GM21367 (cell line): ENCODE data around the gene RHEB.
A peak's percentile ranks its signal among the peaks of the same experiment; 100 is the strongest.

Source experiments
- ATAC-seq: cut with Tn5 transposase; IDR thresholded peaks from one replicate; pipeline ENCODE4 v1.9.1; 2021; ENCODE audit not compliant: unreplicated experiment

Gene RHEB

GRCh38 chr7:151529842-151530241 lies 10.1 kb upstream of the RHEB start:
- ATAC-seq, result no peak

GRCh38 chr7:151524845-151525244 lies 5.2 kb upstream of the RHEB start:
- no peak for ATAC-seq

- ATAC-seq, result no peak
These were observed 4.6 kb upstream of the RHEB start for GRCh38 chr7:151524331-151524730.

DNA sequence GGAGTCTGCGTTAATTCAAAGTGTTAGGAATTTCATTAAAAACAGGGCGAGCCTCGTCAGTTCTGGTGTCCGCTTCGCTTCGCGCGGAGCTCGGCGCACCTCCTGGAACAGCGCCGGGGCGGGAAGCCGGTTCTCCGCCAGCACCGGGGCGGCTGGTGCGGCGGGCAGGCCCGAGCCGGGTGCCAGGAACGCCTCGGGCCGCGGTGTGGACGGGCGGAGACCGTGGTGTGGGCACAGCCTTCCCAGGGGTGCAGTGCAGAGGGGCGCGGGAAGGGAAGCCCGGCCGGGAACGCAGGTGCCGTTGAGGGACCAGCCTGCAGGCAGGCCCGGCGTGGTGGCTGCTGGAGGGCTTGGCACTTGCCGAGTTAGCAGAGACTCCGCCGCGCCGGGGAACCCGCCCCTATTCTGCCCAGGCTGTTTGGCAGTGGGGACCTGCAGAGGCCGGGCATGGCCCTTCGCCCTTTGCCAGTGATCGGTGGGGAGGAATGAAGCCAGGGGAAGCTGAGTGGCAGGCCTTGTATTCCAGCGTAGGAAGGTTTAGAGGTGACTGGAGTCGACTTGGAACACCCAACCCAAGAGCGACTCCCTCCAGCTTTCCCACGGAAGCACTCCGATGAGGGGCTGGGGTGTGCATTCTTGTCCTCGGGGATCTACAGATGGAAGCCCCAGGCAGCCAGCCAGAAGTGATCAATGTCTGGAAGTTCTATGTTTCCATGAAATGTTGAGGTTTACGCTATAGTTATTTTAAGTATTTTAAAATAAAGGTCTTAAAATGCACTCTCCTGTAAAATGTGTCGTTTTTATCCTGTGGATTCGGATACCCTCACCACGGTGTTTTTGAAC lies 945 bp upstream of the RHEB start:
- no peak for ATAC-seq

DNA sequence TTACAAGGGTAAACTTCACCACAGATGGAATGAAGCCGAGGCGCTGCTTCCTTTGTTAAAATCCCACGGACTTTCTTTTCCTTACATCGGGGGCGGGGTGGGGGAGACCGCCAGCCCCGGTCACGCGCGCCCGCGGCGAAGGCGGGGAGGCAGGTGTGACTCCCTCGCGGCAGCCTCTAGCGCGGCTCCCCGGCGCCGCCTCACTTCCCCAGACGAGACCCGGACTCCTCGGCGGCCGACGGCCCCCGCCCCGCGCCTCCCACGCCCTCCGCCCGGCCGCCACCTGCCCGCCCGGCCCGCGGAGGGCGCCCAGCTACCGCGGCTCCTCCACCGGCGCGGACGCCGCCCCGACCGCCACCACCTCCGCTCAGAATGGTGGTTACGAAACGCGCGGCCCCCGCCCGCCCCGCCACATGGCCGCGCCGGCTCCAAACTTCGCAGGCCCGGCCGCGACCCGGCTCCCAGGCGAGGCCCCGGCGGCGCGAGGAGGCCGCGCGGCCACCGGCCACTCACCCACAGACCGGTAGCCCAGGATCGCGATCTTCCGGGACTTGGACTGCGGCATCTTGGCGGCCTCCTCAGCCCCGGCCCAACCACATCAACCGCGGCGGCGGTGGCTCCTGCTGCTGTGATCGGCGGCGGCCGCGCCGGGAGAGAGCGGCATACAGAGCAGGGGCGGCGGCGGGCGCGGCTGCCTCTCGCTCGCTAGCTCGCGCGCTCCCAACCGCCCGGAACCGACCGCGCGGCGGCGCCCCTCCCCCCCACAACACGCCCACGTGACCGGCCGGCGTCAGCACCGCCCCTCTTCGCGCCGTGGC lies 539 bp downstream of the RHEB start:
- peak; percentile 32 for ATAC-seq

GRCh38 chr7:151518105-151518946 lies 1.4 kb downstream of the RHEB start:
- no peak for ATAC-seq

- no peak for ATAC-seq
These were observed 2.0 kb downstream of the RHEB start for GRCh38 chr7:151517601-151518104.

- ATAC-seq, result no peak
These were observed 4.5 kb downstream of the RHEB start for GRCh38 chr7:151515276-151515565.

DNA sequence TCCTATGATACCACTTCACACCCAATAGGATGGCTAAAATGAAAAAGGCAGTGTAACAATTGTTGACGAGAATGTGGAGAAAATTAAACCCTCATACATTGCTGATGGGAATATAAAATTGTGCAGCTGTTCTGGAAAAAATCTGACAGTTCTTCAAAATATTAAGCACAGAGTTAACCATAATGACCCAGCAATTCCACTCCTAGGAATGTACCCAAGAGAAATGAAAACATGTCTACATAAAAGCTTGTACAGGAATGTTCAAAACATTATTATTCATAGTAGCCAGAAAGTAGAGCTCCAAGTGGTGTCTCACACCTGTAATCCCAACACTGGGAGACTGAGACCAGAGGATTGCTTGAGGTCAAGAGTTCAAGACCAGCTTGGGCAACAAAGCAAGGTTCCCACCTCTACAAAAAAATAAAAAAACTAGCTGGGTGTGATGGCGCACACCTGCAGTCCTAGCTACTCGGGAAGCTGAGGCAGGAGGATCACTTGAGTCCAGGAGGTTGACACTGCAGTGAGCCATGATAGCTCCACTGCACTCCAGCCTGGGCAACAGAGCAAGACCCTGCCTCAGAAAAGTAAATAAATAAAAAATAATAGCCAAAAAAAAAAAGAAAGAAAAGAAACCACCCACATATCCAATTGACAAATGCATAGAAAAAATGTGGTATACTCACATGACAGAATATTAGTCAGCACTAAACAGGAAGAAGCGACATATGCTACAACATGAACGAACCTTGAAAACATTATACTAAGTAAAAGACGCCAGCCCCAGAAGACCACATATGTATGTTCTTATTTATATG lies 5.0 kb downstream of the RHEB start:
- ATAC-seq, result no peak

DNA sequence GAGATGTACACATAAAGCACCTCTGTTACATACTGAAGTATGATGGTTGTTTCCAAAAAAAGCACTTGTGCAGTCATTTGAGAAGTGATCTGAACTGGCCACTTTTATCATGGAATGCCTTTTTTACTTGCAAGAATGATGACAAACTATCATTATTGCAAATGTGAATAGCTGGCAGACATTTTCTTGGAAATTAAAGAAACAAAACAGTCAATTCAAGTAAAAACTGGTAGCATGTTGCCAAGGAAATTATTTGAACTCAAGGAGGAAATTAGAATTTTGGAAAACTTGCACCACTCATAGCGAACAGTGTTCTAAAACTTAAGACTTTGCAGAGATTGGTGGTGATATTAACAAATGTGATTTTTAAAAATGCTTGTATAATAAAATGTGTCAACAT lies 6.6 kb downstream of the RHEB start:
- ATAC-seq, result no peak

- ATAC-seq, result no peak
These were observed 7.3 kb downstream of the RHEB start for GRCh38 chr7:151512353-151512752.

DNA sequence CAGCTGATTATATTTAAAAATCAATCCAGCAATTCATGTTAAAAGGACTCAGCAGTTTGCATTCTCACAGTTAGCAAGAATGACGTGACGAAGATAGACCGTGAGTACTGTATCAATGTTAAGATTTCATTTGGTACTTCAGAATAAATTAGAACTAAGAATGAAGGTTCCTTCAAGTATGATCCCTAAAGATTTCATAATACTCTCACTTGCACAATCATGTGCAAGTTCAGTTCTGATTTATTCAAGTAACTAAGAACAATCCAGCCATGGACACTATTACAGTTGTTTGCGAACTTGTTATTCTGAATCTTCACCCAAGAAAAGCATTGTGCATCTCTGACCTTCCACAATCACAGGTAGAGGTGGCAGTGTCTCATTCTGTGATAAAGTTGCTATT lies 7.7 kb downstream of the RHEB start:
- ATAC-seq, result no peak

DNA sequence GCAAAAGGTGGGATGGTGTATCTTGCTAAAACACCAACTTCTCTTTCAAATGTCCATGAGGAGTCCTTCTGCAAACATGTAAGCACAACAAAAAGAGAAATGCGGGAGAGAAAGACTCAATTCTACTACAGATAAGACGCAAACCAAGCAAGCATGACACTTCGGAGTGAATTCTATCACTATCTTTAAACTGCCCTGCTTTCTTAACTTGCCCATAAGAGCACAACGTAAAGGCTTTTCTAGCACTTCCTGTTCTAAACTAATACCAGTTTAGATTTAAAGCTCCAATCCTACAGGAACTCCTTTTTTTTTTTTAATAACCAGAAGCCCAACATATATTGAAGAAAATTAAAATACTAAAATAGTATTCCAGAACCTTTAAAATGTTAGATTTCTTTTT lies 8.4 kb downstream of the RHEB start:
- no peak for ATAC-seq

GRCh38 chr7:151509670-151510333 lies 9.9 kb downstream of the RHEB start:
- no peak for ATAC-seq

DNA sequence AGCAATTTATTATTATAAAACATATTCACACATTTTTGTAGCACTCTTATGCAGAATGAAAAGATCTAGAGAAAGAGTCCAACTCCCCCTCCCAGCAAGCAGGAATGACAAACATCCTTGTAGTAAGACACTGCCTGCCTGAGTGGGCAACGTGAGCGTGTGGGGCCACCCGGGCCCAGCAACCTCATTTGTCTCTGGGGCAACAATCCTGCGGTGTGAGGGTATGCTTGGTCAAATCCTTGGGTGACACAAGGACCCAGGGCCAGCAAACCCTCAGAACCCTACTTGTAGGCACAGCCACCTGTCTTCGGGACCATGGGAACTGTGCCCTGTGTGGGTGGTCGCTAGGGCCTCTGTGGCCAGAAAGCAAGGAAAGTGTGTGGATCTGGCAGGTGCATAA lies 10.7 kb downstream of the RHEB start:
- no peak for ATAC-seq

DNA sequence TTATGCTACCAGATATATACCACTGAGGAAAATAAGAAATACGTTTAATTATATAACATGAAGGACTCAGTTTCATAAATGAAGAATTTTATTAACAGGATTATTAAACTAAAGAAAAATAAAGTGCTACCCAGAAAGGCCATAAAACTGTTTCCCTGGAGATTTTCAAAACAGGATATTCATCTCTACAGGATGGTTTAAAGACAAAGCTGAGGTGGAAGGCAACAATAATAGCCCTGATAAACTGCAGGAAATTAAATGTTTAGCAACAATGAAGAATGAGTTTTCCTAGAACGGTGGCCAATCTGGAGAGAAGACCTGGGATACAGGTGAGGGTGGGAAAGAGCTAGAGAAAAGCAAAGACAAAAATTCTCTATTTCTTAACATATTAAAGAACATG lies 11.9 kb downstream of the RHEB start:
- no peak for ATAC-seq

DNA sequence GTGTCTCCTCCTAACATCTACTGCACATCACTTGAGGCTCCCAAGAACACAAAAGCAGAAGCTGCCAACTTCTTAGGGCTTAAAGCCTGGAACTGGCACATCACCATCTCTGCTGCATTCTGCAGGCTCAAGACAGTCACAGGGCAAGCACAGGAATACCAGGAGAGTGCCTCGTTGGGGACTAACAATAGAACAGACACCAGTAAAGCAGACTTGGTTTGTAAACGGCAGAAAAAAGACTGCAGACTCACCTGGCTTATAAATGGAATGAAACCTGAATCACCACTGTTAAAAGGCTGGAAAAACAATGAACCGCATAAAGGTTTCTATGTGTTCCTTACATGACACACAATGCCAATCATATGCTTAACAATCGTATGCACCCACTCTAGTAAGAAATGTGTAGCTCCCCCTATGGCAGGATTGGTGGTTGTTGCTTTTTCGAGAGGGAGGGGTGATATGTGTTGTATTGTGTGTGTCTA lies 12.8 kb downstream of the RHEB start:
- no peak for ATAC-seq

DNA sequence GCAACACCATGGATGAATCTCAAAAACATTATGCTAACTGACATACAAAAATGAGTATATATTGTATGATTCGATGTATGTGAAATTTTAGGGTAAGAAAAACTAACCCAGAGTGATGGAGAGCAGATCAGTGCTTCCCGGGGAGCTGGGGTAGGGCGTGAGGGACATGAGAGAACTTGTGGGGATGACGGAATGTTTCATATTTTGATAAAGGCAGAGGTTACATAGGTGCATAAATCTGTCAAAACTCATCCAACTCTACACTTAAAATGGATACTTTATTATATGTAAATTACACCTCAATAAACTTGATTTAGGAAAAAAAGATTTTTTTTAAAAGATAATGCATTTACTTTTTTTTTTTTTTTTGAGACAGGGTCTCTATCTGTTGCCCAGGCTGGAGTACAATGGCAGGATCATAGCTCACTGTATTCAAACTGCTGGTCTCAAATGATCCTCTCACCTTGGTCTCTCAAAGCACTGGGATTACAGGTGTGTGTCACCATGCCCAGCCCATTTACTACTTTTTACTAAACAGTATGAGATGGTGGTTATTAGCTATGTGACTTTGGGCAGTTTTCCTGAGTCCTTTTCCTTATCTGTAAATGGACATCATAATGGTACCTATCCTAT lies 13.7 kb downstream of the RHEB start:
- ATAC-seq, result no peak

DNA sequence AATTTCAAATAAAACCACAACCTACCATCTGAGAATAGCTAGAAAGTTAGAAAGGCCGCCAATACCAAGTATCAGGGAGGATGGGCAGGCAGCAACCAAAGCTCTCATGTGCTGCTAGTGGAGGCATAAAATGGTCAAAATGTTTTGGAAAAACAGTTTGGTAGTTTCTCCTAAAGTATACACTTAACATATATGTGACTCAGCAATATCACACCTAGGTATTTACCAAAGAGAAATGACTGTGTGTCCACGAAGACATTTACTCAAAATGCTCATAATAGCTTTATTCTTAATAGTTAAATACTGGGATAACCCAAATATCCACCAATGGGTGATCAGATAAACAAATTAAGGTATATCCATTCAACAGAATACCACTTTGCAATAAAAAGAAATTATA lies 14.3 kb downstream of the RHEB start:
- ATAC-seq, result no peak
